Osteoblast (primary cell): ENCODE results near the gene CLEC3A. TPM values are rescaled to one million over a fixed set of nuclear protein-coding genes. Genes with fewer than 3 reads are reported as not detected.
"Not testable (repeated sequence)": the region's sequence is repeated elsewhere in the genome, so short reads cannot be mapped to it uniquely, and the experiment has no call there.

Source experiments
- DNase-seq: peaks from one replicate; pipeline ENCODE4 v3.0.0; 2011; ENCODE audit warnings: low spot score, mixed read lengths; ENCODE audit not compliant: insufficient read length; ENCODE audit errors: missing footprints
- H2AFZ ChIP-seq: 2 replicates; pipeline ENCODE4 v1.6.0; 2011; ENCODE audit warnings: mild to moderate bottlenecking, low read length
- H3K27ac ChIP-seq: 2 replicates; pipeline ENCODE4 v1.5.1; 2011; ENCODE audit warnings: mild to moderate bottlenecking, low read depth, low read length, moderate library complexity
- H3K27me3 ChIP-seq: 2 replicates; pipeline ENCODE4 v1.6.0; 2012; ENCODE audit warnings: mild to moderate bottlenecking, control low read depth, inconsistent platforms, low read length, moderate library complexity; ENCODE audit not compliant: insufficient read depth
- H3K36me3 ChIP-seq: 2 replicates; pipeline ENCODE4 v1.5.1; 2011; ENCODE audit warnings: mild to moderate bottlenecking, low read length, control low read depth, moderate library complexity; ENCODE audit not compliant: insufficient read depth
- H3K4me1 ChIP-seq: 2 replicates; pipeline ENCODE4 v1.5.1; 2011; ENCODE audit warnings: mild to moderate bottlenecking, low read length, control low read depth, moderate library complexity; ENCODE audit not compliant: insufficient read depth
- H3K4me2 ChIP-seq: 2 replicates; pipeline ENCODE4 v1.6.0; 2011; ENCODE audit warnings: mild to moderate bottlenecking, low read length; ENCODE audit not compliant: insufficient read depth
- H3K4me3 ChIP-seq: fragments of 200-600 bp; sonication (generic); 3 replicates; pipeline ENCODE4 v1.5.1; 2012; ENCODE audit warnings: mild to moderate bottlenecking, low read length, inconsistent platforms; ENCODE audit not compliant: insufficient read depth
- H3K79me2 ChIP-seq: 2 replicates; pipeline ENCODE4 v1.6.0; 2012; ENCODE audit warnings: mild to moderate bottlenecking, low read length, control low read depth, inconsistent platforms; ENCODE audit not compliant: insufficient read depth
- H3K9me3 ChIP-seq: 2 replicates; pipeline ENCODE4 v1.5.1; 2011; ENCODE audit warnings: low read depth, low read length, control low read depth
- H4K20me1 ChIP-seq: 2 replicates; pipeline ENCODE4 v1.6.0; 2012; ENCODE audit warnings: mild to moderate bottlenecking, low read length, control low read depth; ENCODE audit not compliant: insufficient read depth
- CTCF ChIP-seq: IDR thresholded peaks from 2 replicates; pipeline ENCODE4 v1.5.1; 2011; ENCODE audit warnings: mild to moderate bottlenecking, low read depth, low read length, moderate library complexity; ENCODE audit errors: extremely low read depth
- total RNA-seq: library from RNA; depleted of rRNA; stranded (reverse); fragments of >200 nt; gene quantifications from 2 replicates; pipeline ENCODE4 v1.2.3, GENCODE V29; 2012

Gene CLEC3A
- total RNA-seq, 1 donor: not detected

GRCh38 chr16:77991701-77992100 lies 30.6 kb upstream of the CLEC3A start:
- no peak overlapping the region for H2AFZ ChIP-seq
- no peak overlapping the region for H3K27ac ChIP-seq
- no peaks in the 10 kb centered on the region for H3K9me3 ChIP-seq
- H3K79me2 ChIP-seq: no peaks in the 10 kb centered on the region
- no peak overlapping the region for H3K4me3 ChIP-seq
- H4K20me1 ChIP-seq: no peaks in the 10 kb centered on the region
- no peaks in the 10 kb centered on the region for H3K27me3 ChIP-seq
- TF ChIP-seq CTCF: no peak
- no peaks in the 10 kb centered on the region for H3K36me3 ChIP-seq
- DNase-seq: no peak
- no peak overlapping the region for H3K4me2 ChIP-seq
- H3K4me1 ChIP-seq: no peaks in the 10 kb centered on the region

DNA sequence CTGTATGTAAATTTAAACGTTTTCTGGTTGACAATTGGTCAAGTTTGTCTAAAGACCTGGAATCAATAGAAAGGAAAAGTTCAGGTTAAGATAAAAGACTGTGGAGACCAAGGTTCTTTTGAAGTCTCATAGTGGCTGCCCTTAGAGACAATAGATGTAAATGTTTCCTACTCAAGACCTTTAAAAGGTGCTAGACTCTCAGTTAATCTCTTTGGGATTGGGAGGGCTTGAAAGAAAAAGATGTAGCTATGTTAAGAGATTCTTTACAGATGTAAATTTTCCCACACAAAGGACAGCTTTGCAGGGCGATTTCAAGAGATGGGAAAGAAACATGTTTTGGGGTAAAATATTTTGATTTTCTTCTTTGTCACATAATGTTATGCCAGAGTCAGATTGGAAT lies 30.0 kb upstream of the CLEC3A start:
- H3K4me2 ChIP-seq, H3K4me3 ChIP-seq, H3K27me3 ChIP-seq, H3K4me1 ChIP-seq, H2AFZ ChIP-seq, H3K9me3 ChIP-seq, H4K20me1 ChIP-seq, H3K36me3 ChIP-seq, DNase-seq, H3K79me2 ChIP-seq, H3K27ac ChIP-seq: not testable (repeated sequence)

- no peaks in the 10 kb centered on the region for H3K9me3 ChIP-seq
- no peak overlapping the region for H3K4me2 ChIP-seq
- no peak overlapping the region for H3K4me3 ChIP-seq
- H3K27me3 ChIP-seq: no peaks in the 10 kb centered on the region
- no peak overlapping the region for H3K27ac ChIP-seq
- no peak overlapping the region for H2AFZ ChIP-seq
- no peak for TF ChIP-seq CTCF
- no peaks in the 10 kb centered on the region for H3K36me3 ChIP-seq
- no peaks in the 10 kb centered on the region for H3K79me2 ChIP-seq
- no peak for DNase-seq
- no peaks in the 10 kb centered on the region for H4K20me1 ChIP-seq
- H3K4me1 ChIP-seq: no peaks in the 10 kb centered on the region
Observed at GRCh38 chr16:77993111-77993985, 29.0 kb upstream of the CLEC3A start.

DNA sequence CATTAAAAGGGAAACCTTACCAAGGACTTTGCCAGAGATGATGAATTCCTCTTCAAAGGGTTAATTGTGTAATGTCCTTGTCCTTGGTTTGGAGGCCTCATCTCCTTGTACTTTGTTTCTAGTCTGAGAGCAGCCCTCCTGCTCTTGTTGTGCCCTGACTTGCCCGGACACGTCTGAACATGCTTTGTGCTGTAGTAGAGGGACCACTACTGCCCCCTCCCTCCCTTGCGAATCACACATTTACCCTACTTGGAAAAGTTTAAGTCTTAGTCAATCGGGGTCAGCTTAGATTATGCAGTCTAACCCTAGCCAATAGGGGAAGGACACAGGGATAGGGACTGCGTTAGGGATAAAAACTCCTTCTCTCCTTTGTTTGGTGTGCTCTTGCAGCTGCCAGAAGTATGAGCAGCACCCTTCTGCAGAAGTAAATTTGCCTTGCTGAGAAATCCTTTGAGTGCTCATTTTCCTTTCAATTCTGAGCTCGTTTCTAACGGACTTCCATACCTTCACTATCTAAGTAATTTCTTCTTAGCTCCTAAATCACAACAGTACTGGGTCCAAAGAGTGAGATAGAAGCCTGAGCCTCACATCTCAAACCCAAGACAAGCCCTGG lies 26.4 kb upstream of the CLEC3A start:
- Histone ChIP-seq H3K4me3 (no peak overlapping the region), H3K9me3 (no peaks in the 10 kb centered on the region), H3K27me3 (no peaks in the 10 kb centered on the region), H3K4me1 (no peaks in the 10 kb centered on the region), H3K4me2 (no peak overlapping the region), H3K36me3 (no peaks in the 10 kb centered on the region), H2AFZ (no peak overlapping the region), H3K27ac (no peak overlapping the region), H4K20me1 (no peaks in the 10 kb centered on the region), H3K79me2 (no peaks in the 10 kb centered on the region)
- no peak for DNase-seq
- TF ChIP-seq CTCF: no peak
